HepG2 (cell line): ENCODE measurements around the gene PCDHGA1. TPM values are rescaled to one million over a fixed set of nuclear protein-coding genes. Genes with fewer than 3 reads are reported as not detected.

Experiments used
- ATAC-seq: fragments of 200-7000 bp; cut with Tn5 transposase; 3 replicates; pipeline ENCODE4 v1.9.1; 2020; ENCODE audit warnings: mild to moderate bottlenecking, moderate library complexity
- BruUV-seq: library from RNA; stranded (reverse); fragments of 400-500 nt; replicated peaks from 2 replicates; lab custom pipeline; 2021; lab: Mats Ljungman, UMichigan
- CTCF ChIA-PET: fragments of 300-600 bp; formaldehyde crosslinking; extraction: SDS; loops from one replicate; lab custom pipeline; 2021; ENCODE audit warnings: low total read pairs, inconsistent platforms, low intra/inter-chr PET ratio; lab: Yijun Ruan, JAX
- POLR2A ChIA-PET: fragments of 350-600 bp; sonication (Branson Sonifier 250); formaldehyde crosslinking; loops from one replicate; lab custom pipeline; 2020; ENCODE audit warnings: antibody characterized with exemption, inconsistent platforms; lab: Yijun Ruan, JAX
- DNase-seq: peaks from one replicate; pipeline ENCODE4 v3.0.0-alpha.2; 2015; ENCODE audit warnings: low spot score
- FAIRE-seq: peaks from 3 replicates; lab custom pipeline; 2011; peaks lifted over from hg19 to GRCh38; lab: Jason Lieb, UNC
- H2AFZ ChIP-seq: one replicate; pipeline ENCODE4 v1.6.1; 2011; ENCODE audit warnings: low read length, inconsistent platforms
- H3K27ac ChIP-seq: fragments of 300-600 bp; 3 replicates; pipeline ENCODE4 v1.8.0; 2011; ENCODE audit warnings: mixed run types, mild to moderate bottlenecking, mixed read lengths, low read length, inconsistent platforms; ENCODE audit not compliant: insufficient read depth; ENCODE audit errors: extremely low read length
- H3K27me3 ChIP-seq, 2 experiments: fragments of 200-600 bp in 1 of 2; 2 replicates in 1 of 2; 3 replicates in 1 of 2; pipeline versions ENCODE4 v1.6.0 to v1.8.0; 2011; ENCODE audit warnings: low read length in 2 of 2, mild to moderate bottlenecking in 2 of 2, moderate library complexity in 2 of 2, inconsistent platforms in 1 of 2; ENCODE audit not compliant: insufficient read depth in 2 of 2, control insufficient read depth in 1 of 2
- H3K36me3 ChIP-seq, 2 experiments: fragments of 200-600 bp in 1 of 2; replicated peaks in 1 of 2; 2 replicates in 1 of 2; 3 replicates in 1 of 2; pipeline versions ENCODE4 v1.5.1 to v1.8.0; 2011; ENCODE audit warnings: low read length in 2 of 2, inconsistent platforms in 1 of 2; ENCODE audit not compliant: insufficient read depth in 2 of 2, control insufficient read depth in 1 of 2
- H3K4me1 ChIP-seq: 2 replicates; pipeline ENCODE4 v1.5.1; 2012; ENCODE audit warnings: low read length, inconsistent platforms; ENCODE audit not compliant: insufficient read depth
- H3K4me2 ChIP-seq: 2 replicates; pipeline ENCODE4 v1.6.0; 2011; ENCODE audit warnings: low read depth, low read length, inconsistent platforms
- H3K4me3 ChIP-seq, 3 experiments: fragments of 200-600 bp in 1 of 3; sonication (generic), shearing (Covaris generic) in 1 of 3; replicated peaks in 1 of 3; 2 replicates each; pipeline ENCODE4 v1.5.1; 2011 to 2016; ENCODE audit warnings: low read length in 3 of 3, inconsistent platforms in 2 of 3, low read depth in 2 of 3, mild to moderate bottlenecking in 2 of 3, control low read depth in 1 of 3, mixed read lengths in 1 of 3; ENCODE audit not compliant: insufficient read depth in 1 of 3
- H3K79me2 ChIP-seq: one replicate; pipeline ENCODE4 v1.6.1; 2011; ENCODE audit warnings: low read length, inconsistent platforms; ENCODE audit not compliant: insufficient read depth
- H3K9ac ChIP-seq: 2 replicates; pipeline ENCODE4 v1.6.0; 2011; ENCODE audit warnings: mild to moderate bottlenecking, low read depth, low read length, inconsistent platforms; ENCODE audit not compliant: insufficient read depth
- H3K9me3 ChIP-seq: 2 replicates; pipeline ENCODE4 v1.5.1; 2012; ENCODE audit warnings: mild to moderate bottlenecking, low read length
- H4K20me1 ChIP-seq: 2 replicates; pipeline ENCODE4 v1.6.0; 2011; ENCODE audit warnings: inconsistent platforms, mild to moderate bottlenecking, low read length, moderate library complexity; ENCODE audit not compliant: insufficient read depth
- ELF3 ChIP-seq: IDR thresholded peaks from 2 replicates; pipeline ENCODE4 v1.6.1; 2016; ENCODE audit warnings: missing genetic modification reagents, missing compliant biosample characterization
- MATR3 ChIP-seq: sonication (generic); formaldehyde crosslinking; IDR thresholded peaks from 2 replicates; pipeline ENCODE4 v1.4.0; 2020; ENCODE audit warnings: missing genetic modification reagents
- TOE1 ChIP-seq: sonication (generic); formaldehyde crosslinking; IDR thresholded peaks from 2 replicates; pipeline ENCODE4 v1.4.0; 2020; ENCODE audit warnings: mild to moderate bottlenecking, missing genetic modification reagents
- ZIK1 ChIP-seq: sonication (generic); formaldehyde crosslinking; IDR thresholded peaks from 2 replicates; pipeline ENCODE4 v1.5.0; 2020; ENCODE audit warnings: mild to moderate bottlenecking, low read depth, missing genetic modification reagents, borderline replicate concordance
- ZKSCAN1 ChIP-seq: fragments of 150-350 bp; IDR thresholded peaks from 2 replicates; pipeline ENCODE4 v1.6.1; 2014; ENCODE audit warnings: low read length
- ZNF12 ChIP-seq: sonication (generic); formaldehyde crosslinking; IDR thresholded peaks from 2 replicates; pipeline ENCODE4 v1.5.0; 2020; ENCODE audit warnings: missing genetic modification reagents
- ZNF761 ChIP-seq: sonication (generic); formaldehyde crosslinking; conservative IDR thresholded peaks from 2 replicates; pipeline ENCODE4 v1.4.0; 2020; ENCODE audit warnings: mild to moderate bottlenecking, missing genetic modification reagents
- ZSCAN9 ChIP-seq: IDR thresholded peaks from 2 replicates; pipeline ENCODE4 v1.6.1; 2016; ENCODE audit warnings: borderline replicate concordance
- WGBS: methylation state at CpG from one replicate; pipeline ENCODE4 v1.1.6; 2017; ENCODE audit warnings: low lambda C conversion rate; 5-methylcytosine and 5-hydroxymethylcytosine counted together
- in situ Hi-C: cut with HindIII; loops from 2 replicates; pipeline ENCODE4 v1.10.0; 2017; ENCODE audit warnings: low pct_unique_long_range_greater_than_20kb; ENCODE audit not compliant: extremely low pct_ligation_motif_present
- intact Hi-C: fragments of 100-400 bp; cut with micrococcal nuclease; formaldehyde crosslinking; loops from one replicate; pipeline ENCODE4 v1.10.0; 2022; ENCODE audit not compliant: unreplicated experiment
- polyA plus RNA-seq, 8 experiments: library from polyadenylated mRNA; depleted of rRNA in 3 of 8; stranded (reverse) in 7 of 8; unstranded in 1 of 8; fragments of >200 nt; fragmentation: Illumina TruSeq in 4 of 8; extraction: Trizol in 4 of 8; gene quantifications; 2 replicates each; pipeline versions ENCODE4 v1.2.1 to v1.2.3, GENCODE V29; 2011 to 2016; ENCODE audit warnings: low read depth in 4 of 8, missing spikeins in 1 of 8, mixed read lengths in 1 of 8; ENCODE audit not compliant: insufficient read depth in 1 of 8
- total RNA-seq, 5 experiments: library from RNA; depleted of rRNA; stranded (reverse); fragments of >200 nt; fragmentation: Illumina TruSeq; extraction: Trizol; gene quantifications; 2 replicates each; pipeline ENCODE4 v1.2.3, GENCODE V29; 2016; ENCODE audit warnings: low read depth in 1 of 5

The PCDHGA1 gene
- total and polyA plus RNA-seq, 2 of the 13 experiments (the other 11 are each of a cell fraction or from before 2014, with no cell fraction given): 0.31 to 0.40 TPM

DNA sequence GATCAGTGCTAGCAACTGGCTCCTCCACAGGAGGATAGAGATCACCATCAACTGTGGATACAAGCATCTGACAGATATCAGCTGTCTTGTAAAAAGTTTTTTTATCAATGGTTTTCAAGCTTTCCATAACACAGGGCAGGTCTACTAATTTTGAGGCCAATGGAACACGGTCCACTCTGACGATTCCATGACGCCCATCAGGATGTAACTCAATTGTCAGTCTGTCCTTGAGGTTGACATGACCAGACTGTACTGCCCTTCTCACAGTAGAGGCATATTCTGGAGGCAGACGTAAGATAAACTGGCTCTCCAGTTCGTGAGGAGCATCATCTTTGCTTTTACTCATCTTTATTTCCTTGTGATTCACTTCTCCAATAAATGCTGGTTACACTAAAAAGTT lies 10.6 kb upstream of the PCDHGA1 start:
- TF ChIP-seq TOE1 (no peak), ZKSCAN1 (no peak), ZSCAN9 (CRISPR knock-in tag) (no peak), MATR3 (CRISPR knock-in tag) (no peak), ZNF761 (CRISPR knock-in tag) (no peak), ELF3 (no peak), ZIK1 (CRISPR knock-in tag) (0 out of 2 replicates have a peak, but pooled peaks have one; percentile 16), ZNF12 (CRISPR knock-in tag) (no peak)
- 85% methylated on average over 5 of the region's 5 CpGs for WGBS
- FAIRE-seq: no peak
- no peak for ATAC-seq
- peak overlapping the region; percentile 75 for H3K4me2 ChIP-seq
- POLR2A ChIA-PET: interaction anchor here (1.0 to 2.0 kb wide), 12 partner anchors 10 to 604 kb away, joined by 3 to 22 read pairs (median 4); partner anchors contain the start of genes DELE1, PCDHB2, PCDHGA1 and PCDHGB1
- in situ Hi-C loops (no loop called here), intact Hi-C loops (no loop called here)
- no peak overlapping the region for H3K9ac ChIP-seq
- H3K4me1 ChIP-seq: peaks cover 26% of the 10 kb centered on the region
- H2AFZ ChIP-seq: no peak overlapping the region
- H3K4me3 ChIP-seq: peak overlapping the region; percentile 21 to 83 (median 72); a peak in 4 of 6 replicates
- BruUV-seq: no TSS peak
- no peaks in the 10 kb centered on the region for H4K20me1 ChIP-seq
- H3K27me3 ChIP-seq: no peaks in the 10 kb centered on the region; a peak in 1 of 5 replicates
- H3K27ac ChIP-seq: no peak overlapping the region
- H3K9me3 ChIP-seq: peaks cover 48% of the 10 kb centered on the region
- no peak for DNase-seq
- H3K79me2 ChIP-seq: peaks cover 23% of the 10 kb centered on the region
- CTCF ChIA-PET: interaction anchor here (2.2 kb wide), 1 partner anchor 244 kb away, joined by 9 read pairs; no protein-coding TSS in a partner anchor
- peaks cover 4 to 14% of the 10 kb centered on the region in 2 experiments for H3K36me3 ChIP-seq
